K562 (cell line): Measurements from ENCODE around the gene SAMD3. TPM values are rescaled to one million over a fixed set of nuclear protein-coding genes. Genes with fewer than 3 reads are reported as not detected.

Experiments
- ATAC-seq: fragments of 200-7000 bp; cut with Tn5 transposase; 3 replicates; pipeline ENCODE4 v1.9.1; 2020; ENCODE audit warnings: moderate library complexity
- BruUV-seq: library from RNA; stranded (reverse); fragments of 400-500 nt; replicated peaks from 2 replicates; lab custom pipeline; 2021; lab: Mats Ljungman, UMichigan
- CTCF ChIA-PET: fragments of 300-600 bp; formaldehyde crosslinking; extraction: SDS; loops from one replicate; lab custom pipeline; 2021; ENCODE audit warnings: low intra/inter-chr PET ratio; lab: Yijun Ruan, JAX
- POLR2A ChIA-PET: fragments of 300-600, 350-650 bp; sonication (Branson Sonifier 250); formaldehyde crosslinking; extraction: SDS; loops from one replicate; lab custom pipeline; 2021; ENCODE audit warnings: antibody characterized with exemption, inconsistent platforms; lab: Yijun Ruan, JAX
- DNase-seq, 4 experiments: peaks; one replicate each; pipeline versions ENCODE4 v3.0.0 to v3.0.0-alpha.2; 2011 to 2018; ENCODE audit warnings: low spot score in 3 of 4, mixed read lengths in 3 of 4; ENCODE audit errors: extremely low read depth in 1 of 4
- FAIRE-seq: peaks from 2 replicates; lab custom pipeline; 2011; peaks lifted over from hg19 to GRCh38; lab: Jason Lieb, UNC
- H2AFZ ChIP-seq: 2 replicates; pipeline ENCODE4 v1.6.0; 2011; ENCODE audit warnings: low read depth, low read length, control low read depth, inconsistent platforms
- H3K27ac ChIP-seq: fragments of 200-600 bp; 3 replicates; pipeline ENCODE4 v1.8.0; 2011; ENCODE audit warnings: low read depth, mild to moderate bottlenecking, control low read depth, inconsistent platforms, low read length, moderate library complexity, mixed read lengths; ENCODE audit errors: extremely low read depth
- H3K27me3 ChIP-seq, 2 experiments: fragments of 300-600 bp in 1 of 2; 2 replicates in 1 of 2; 3 replicates in 1 of 2; pipeline versions ENCODE4 v1.6.0 to v1.8.0; 2011; ENCODE audit warnings: inconsistent platforms in 2 of 2, low read length in 2 of 2, mild to moderate bottlenecking in 1 of 2, mixed read lengths in 1 of 2, moderate library complexity in 1 of 2; ENCODE audit not compliant: control insufficient read depth in 2 of 2, insufficient read depth in 2 of 2
- H3K36me3 ChIP-seq: fragments of 300-600 bp; 3 replicates; pipeline ENCODE4 v1.8.0; 2011; ENCODE audit warnings: mild to moderate bottlenecking, low read length, inconsistent platforms; ENCODE audit not compliant: control insufficient read depth, insufficient read depth
- H3K4me1 ChIP-seq, 2 experiments: fragments of 200-600 bp in 1 of 2; replicated peaks in 1 of 2; 2 replicates in 1 of 2; 3 replicates in 1 of 2; pipeline versions ENCODE4 v1.5.1 to v1.8.0; 2011; ENCODE audit warnings: inconsistent platforms in 2 of 2, low read length in 2 of 2, mild to moderate bottlenecking in 1 of 2, mixed read lengths in 1 of 2, moderate library complexity in 1 of 2; ENCODE audit not compliant: control insufficient read depth in 2 of 2, insufficient read depth in 2 of 2
- H3K4me2 ChIP-seq: 2 replicates; pipeline ENCODE4 v1.6.1; 2011; ENCODE audit warnings: low read length, control low read depth, inconsistent platforms, mixed read lengths; ENCODE audit not compliant: insufficient read depth
- H3K4me3 ChIP-seq: fragments of 200-600 bp; sonication (generic), shearing (Covaris generic); 2 replicates; pipeline ENCODE4 v1.5.1; 2016; ENCODE audit warnings: control low read depth, inconsistent platforms
- H3K79me2 ChIP-seq: fragments of 200-600 bp; 3 replicates; pipeline ENCODE4 v1.8.0; 2011; ENCODE audit warnings: low read length, inconsistent platforms; ENCODE audit not compliant: control insufficient read depth, insufficient read depth
- H3K9ac ChIP-seq, 2 experiments: 2 replicates each; pipeline versions ENCODE4 v1.6.0 to v1.6.1; 2011; ENCODE audit warnings: low read depth in 2 of 2, low read length in 2 of 2, control low read depth in 1 of 2, inconsistent platforms in 1 of 2, mild to moderate bottlenecking in 1 of 2, mixed read lengths in 1 of 2; ENCODE audit not compliant: insufficient read depth in 1 of 2
- H3K9me1 ChIP-seq: one replicate; pipeline ENCODE4 v1.6.0; 2011; ENCODE audit warnings: inconsistent platforms, mild to moderate bottlenecking, low read length, moderate library complexity; ENCODE audit not compliant: control insufficient read depth, insufficient read depth
- H3K9me3 ChIP-seq: replicated peaks from 2 replicates; pipeline ENCODE4 v1.5.1; 2011; ENCODE audit warnings: low read depth, low read length, inconsistent platforms; ENCODE audit not compliant: control insufficient read depth, insufficient read depth
- H4K20me1 ChIP-seq: replicated peaks from 2 replicates; pipeline ENCODE4 v1.6.1; 2011; ENCODE audit warnings: low read length, inconsistent platforms, mixed read lengths; ENCODE audit not compliant: control insufficient read depth, insufficient read depth
- ARID1B ChIP-seq: fragments of 450-650 bp; IDR thresholded peaks from 2 replicates; pipeline ENCODE4 v1.6.1; 2016; ENCODE audit warnings: antibody characterized with exemption, mild to moderate bottlenecking, inconsistent platforms
- ATF3 ChIP-seq, 2 experiments: fragments of 450-650 bp in 1 of 2; sonication (generic) in 1 of 2; formaldehyde crosslinking in 1 of 2; IDR thresholded peaks in 1 of 2; conservative IDR thresholded peaks in 1 of 2; 2 replicates each; pipeline versions ENCODE4 v1.6.1 to v1.8.1; 2016 to 2023; ENCODE audit warnings: mild to moderate bottlenecking in 2 of 2, moderate library complexity in 2 of 2, inconsistent platforms in 1 of 2, missing genetic modification reagents in 1 of 2
- CREBBP ChIP-seq: IDR thresholded peaks from one replicate; pipeline ENCODE4 v1.6.1; 2012; ENCODE audit warnings: low read depth, mild to moderate bottlenecking, control low read depth, inconsistent platforms, low read length
- DPF2 ChIP-seq: fragments of 450-650 bp; IDR thresholded peaks from 2 replicates; pipeline ENCODE4 v1.6.1; 2016
- FOSL1 ChIP-seq: fragments of 200-800 bp; sonication (Bioruptor generic); conservative IDR thresholded peaks from 2 replicates; pipeline ENCODE4 v1.6.1; 2016; ENCODE audit warnings: missing genetic modification characterization, missing compliant biosample characterization
- FOXJ2 ChIP-seq: fragments of 200-800 bp; sonication (Bioruptor generic); IDR thresholded peaks from 2 replicates; pipeline ENCODE4 v1.6.1; 2016; ENCODE audit warnings: missing genetic modification characterization, missing compliant biosample characterization
- JUN ChIP-seq, 2 experiments: sonication (generic) in 1 of 2; formaldehyde crosslinking in 1 of 2; IDR thresholded peaks; 2 replicates each; pipeline versions ENCODE4 v1.6.1 to v1.8.0; 2012 to 2022; ENCODE audit warnings: borderline replicate concordance in 2 of 2, mild to moderate bottlenecking in 2 of 2, improper control_type of control experiment in 1 of 2, low read depth in 1 of 2, low read length in 1 of 2, missing genetic modification reagents in 1 of 2
- JUND ChIP-seq, 2 experiments: IDR thresholded peaks; 2 replicates in 1 of 2; 3 replicates in 1 of 2; pipeline ENCODE4 v1.6.1; 2011; ENCODE audit warnings: borderline replicate concordance in 2 of 2, low read depth in 2 of 2, low read length in 2 of 2, improper control_type of control experiment in 1 of 2, missing biosample characterization in 1 of 2, missing genetic modification characterization in 1 of 2, missing genetic modification reagents in 1 of 2
- KLF10 ChIP-seq: fragments of 250-450 bp; sonication (Bioruptor Pico); IDR thresholded peaks from 2 replicates; pipeline ENCODE4 v1.6.1; 2021; ENCODE audit warnings: matching md5 sums
- PRDM10 ChIP-seq: fragments of 450-650 bp; IDR thresholded peaks from 2 replicates; pipeline ENCODE4 v1.6.1; 2018; ENCODE audit not compliant: partially characterized antibody
- SMARCE1 ChIP-seq: fragments of 450-650 bp; IDR thresholded peaks from 2 replicates; pipeline ENCODE4 v1.7.1; 2016; ENCODE audit warnings: mild to moderate bottlenecking
- TEAD1 ChIP-seq, 2 experiments: fragments of 450-650 bp in 1 of 2; sonication (generic) in 1 of 2; formaldehyde crosslinking; IDR thresholded peaks; 2 replicates each; pipeline versions ENCODE4 v1.4.0 to v1.8.0; 2020 to 2022; ENCODE audit warnings: mild to moderate bottlenecking in 2 of 2, missing genetic modification reagents in 1 of 2
- TEAD4 ChIP-seq, 2 experiments: sonication (generic) in 1 of 2; formaldehyde crosslinking in 1 of 2; IDR thresholded peaks; 2 replicates each; pipeline versions ENCODE4 v1.6.1 to v1.8.0; 2012 to 2022; ENCODE audit warnings: borderline replicate concordance in 1 of 2, inconsistent platforms in 1 of 2, low read length in 1 of 2, mild to moderate bottlenecking in 1 of 2, missing genetic modification reagents in 1 of 2
- TFAP4 ChIP-seq: sonication (generic); formaldehyde crosslinking; IDR thresholded peaks from 2 replicates; pipeline ENCODE4 v1.8.0; 2022; ENCODE audit warnings: missing genetic modification reagents, mild to moderate bottlenecking, moderate library complexity, borderline replicate concordance
- ZKSCAN8 ChIP-seq: fragments of 200-800 bp; sonication (Bioruptor generic); IDR thresholded peaks from 2 replicates; pipeline ENCODE4 v1.6.1; 2016; ENCODE audit warnings: missing genetic modification characterization, missing compliant biosample characterization
- WGBS: fragments of 100-300 bp; shearing (Covaris generic); methylation state at CpG from one replicate; pipeline ENCODE4 v1.1.6; 2016; ENCODE audit warnings: low coverage, mixed read lengths; ENCODE audit not compliant: insufficient coverage; ENCODE audit errors: missing lambda C conversion rate; 5-methylcytosine and 5-hydroxymethylcytosine counted together
- in situ Hi-C: fragments of 300-500 bp; cut with MboI; formaldehyde crosslinking; loops from 4 replicates; pipeline ENCODE4 v1.15.0; 2018; ENCODE audit warnings: inconsistent platforms, mixed read lengths
- intact Hi-C: fragments of 100-400 bp; cut with micrococcal nuclease; formaldehyde crosslinking; loops from 2 replicates; pipeline ENCODE4 v1.14.2; 2022
- polyA plus RNA-seq, 8 experiments: library from polyadenylated mRNA; depleted of rRNA in 4 of 8; stranded (reverse) in 5 of 8; unstranded in 3 of 8; fragments of >200 nt; fragmentation: Nextera tagmentation in 2 of 8; fragmentation: Illumina TruSeq in 1 of 8; extraction: Ambion mirVana in 2 of 8; extraction: Trizol in 1 of 8; gene quantifications; 2 replicates each; pipeline versions ENCODE4 v1.2.1 to v1.2.3, GENCODE V29; 2011 to 2014; ENCODE audit warnings: inconsistent platforms in 1 of 8, missing spikeins in 1 of 8
- total RNA-seq, 7 experiments: library from RNA; depleted of rRNA in 6 of 7; stranded (reverse); fragments of >200 nt in 6 of 7; fragmentation: Illumina TruSeq in 2 of 7; extraction: Trizol in 2 of 7; gene quantifications; 2 replicates each; pipeline versions ENCODE4 v1.2.1 to v1.2.3, GENCODE V29; 2011 to 2021; ENCODE audit warnings: low replicate concordance in 1 of 7

SAMD3 gene
- total and polyA plus RNA-seq, 9 of the 15 experiments (the other 6 are each of a cell fraction or from before 2014, with no cell fraction given), result 0.03 to 0.21 (median 0.18) TPM; not detected in 5

- intact Hi-C loops, result no loop called here
- BruUV-seq, result no TSS peak
- no peaks in the 10 kb centered on the region for H3K36me3 ChIP-seq
- TF ChIP-seq FOSL1 (tag), result peak; percentile 88
- no peak for TF ChIP-seq KLF10 (CRISPR knock-in tag)
- TF ChIP-seq DPF2, result peak; percentile 62; the same call in 1 of the 2 replicates
- peak; percentile 9 for TF ChIP-seq PRDM10
- TF ChIP-seq ARID1B, result peak; percentile 43
- TF ChIP-seq ZKSCAN8, result peak; percentile 44; the same call in 1 of the 2 replicates
- no peak for TF ChIP-seq FOXJ2 (tag)
- no peak for TF ChIP-seq CREBBP
- peak; percentile 51; the same call in 1 of the 2 replicates for TF ChIP-seq JUN (IDR thresholded peaks at IDR 0.05; ENCODE audit: borderline replicate concordance, low read depth, low read length)
- TF ChIP-seq JUN (CRISPR knock-in tag; IDR thresholded peaks at IDR 0.05; ENCODE audit: borderline replicate concordance), result no peak
- TF ChIP-seq JUND (IDR thresholded peaks at IDR 0.05; ENCODE audit: borderline replicate concordance, low read depth, low read length), result peak; percentile 87
- TF ChIP-seq JUND (tag; IDR thresholded peaks at IDR 0.05; ENCODE audit: borderline replicate concordance, low read depth, low read length), result peak; percentile 87; the same call in 2 of the 3 replicates
- TF ChIP-seq TEAD4 (IDR thresholded peaks at IDR 0.05; ENCODE audit: low read length), result peak; percentile 67
- TF ChIP-seq TEAD4 (CRISPR knock-in tag; IDR thresholded peaks at IDR 0.05; ENCODE audit: borderline replicate concordance), result no peak
- 0 out of 2 replicates have a peak, but pooled peaks have one; percentile 29 for TF ChIP-seq SMARCE1
- TF ChIP-seq TEAD1 (CRISPR knock-in tag; IDR thresholded peaks at IDR 0.05), result peak in 1 of 2 experiments; percentile 48; a peak in 1 of 4 replicates
- TF ChIP-seq TFAP4 (CRISPR knock-in tag), result no peak
- peak; percentile 65 for TF ChIP-seq ATF3 (IDR thresholded peaks at IDR 0.05)
- no peak for TF ChIP-seq ATF3 (CRISPR knock-in tag; conservative IDR thresholded peaks at IDR 0.05)
Measured at GRCh38 chr6:130178692-130179091, 44.1 kb downstream of the SAMD3 start.

More at GRCh38 chr6:130178692-130179091, 44.1 kb downstream of the SAMD3 start:
- H3K79me2 ChIP-seq, result no peaks in the 10 kb centered on the region
- no peak overlapping the region for H3K4me3 ChIP-seq
- in situ Hi-C loops, result no loop called here
- H3K4me2 ChIP-seq, result no peak overlapping the region
- H3K9me1 ChIP-seq, result no peaks in the 10 kb centered on the region
- no peak overlapping the region for H2AFZ ChIP-seq
- no peak overlapping the region for H3K9ac ChIP-seq
- peak in 2 of 4 experiments; percentile 34 to 40 for DNase-seq
- no peak overlapping the region for H3K27ac ChIP-seq
- H3K27me3 ChIP-seq, result peaks cover 2 to 10% of the 10 kb centered on the region in 2 experiments; a peak in 3 of 5 replicates
- H3K4me1 ChIP-seq, result no peaks in the 10 kb centered on the region; a peak in 1 of 5 replicates
- FAIRE-seq, result peak; percentile 83
- ATAC-seq, result peak; percentile 87
- H4K20me1 ChIP-seq, result no peaks in the 10 kb centered on the region
- H3K9me3 ChIP-seq, result no peaks in the 10 kb centered on the region
- 0% methylated on average over 1 of the region's 1 CpG for WGBS
- ChIA-PET POLR2A (interaction anchor here (0.6 kb wide), 2 partner anchors 9 to 87 kb away, joined by 3 read pairs; no protein-coding TSS in a partner anchor), CTCF (no interaction called here)
